ENCODE measurements around the gene KRT38.

The KRT38 gene

GRCh38 chr17:41474863-41475262, 34.1 kb upstream of the KRT38 start:
- H3K27ac ChIP-seq: no peak overlapping the region
- H3K36me3 ChIP-seq (ENCODE audit: control insufficient read depth, insufficient read depth, low read length): no peaks in the 10 kb centered on the region
- H3K79me2 ChIP-seq: no peaks in the 10 kb centered on the region
- H2AFZ ChIP-seq: no peak overlapping the region
- H3K4me1 ChIP-seq: no peaks in the 10 kb centered on the region
- H3K4me3 ChIP-seq (ENCODE audit: low read depth, low read length): no peak overlapping the region
- no peak overlapping the region for H3K9ac ChIP-seq
- TF ChIP-seq CTCF (IDR thresholded peaks at IDR 0.05): no peak
- H3K4me2 ChIP-seq (ENCODE audit: low read length): no peak overlapping the region
- no peaks in the 10 kb centered on the region for H3K27me3 ChIP-seq (ENCODE audit: control insufficient read depth, insufficient read depth, low read length)
- H3K9me3 ChIP-seq (ENCODE audit: control insufficient read depth, low read length): no peaks in the 10 kb centered on the region

- no peaks in the 10 kb centered on the region for H3K79me2 ChIP-seq
- no peaks in the 10 kb centered on the region for H3K4me1 ChIP-seq
- no peak for TF ChIP-seq CTCF (IDR thresholded peaks at IDR 0.05)
- H3K36me3 ChIP-seq (ENCODE audit: control insufficient read depth, insufficient read depth, low read length): no peaks in the 10 kb centered on the region
- H3K27ac ChIP-seq: no peak overlapping the region
- H2AFZ ChIP-seq: no peak overlapping the region
- no peak overlapping the region for H3K4me3 ChIP-seq (ENCODE audit: low read depth, low read length)
- no peaks in the 10 kb centered on the region for H3K27me3 ChIP-seq (ENCODE audit: control insufficient read depth, insufficient read depth, low read length)
- H3K9ac ChIP-seq: no peak overlapping the region
- H3K4me2 ChIP-seq (ENCODE audit: low read length): no peak overlapping the region
- no peaks in the 10 kb centered on the region for H3K9me3 ChIP-seq (ENCODE audit: control insufficient read depth, low read length)
Measured at GRCh38 chr17:41468346-41468745, 27.6 kb upstream of the KRT38 start.

- Histone ChIP-seq H3K9ac (no peak overlapping the region), H3K4me1 (no peaks in the 10 kb centered on the region), H3K4me3 (ENCODE audit: low read depth, low read length) (no peak overlapping the region), H3K36me3 (ENCODE audit: control insufficient read depth, insufficient read depth, low read length) (no peaks in the 10 kb centered on the region), H3K4me2 (ENCODE audit: low read length) (no peak overlapping the region), H3K79me2 (no peaks in the 10 kb centered on the region), H2AFZ (no peak overlapping the region), H3K27ac (no peak overlapping the region), H3K27me3 (ENCODE audit: control insufficient read depth, insufficient read depth, low read length) (no peaks in the 10 kb centered on the region), H3K9me3 (ENCODE audit: control insufficient read depth, low read length) (no peaks in the 10 kb centered on the region)
- no peak for TF ChIP-seq CTCF (IDR thresholded peaks at IDR 0.05)
Measured at GRCh38 chr17:41467561-41467960, 26.8 kb upstream of the KRT38 start.

- Histone ChIP-seq H2AFZ (no peak within 1 kb of the TSS), H3K36me3 (ENCODE audit: control insufficient read depth, insufficient read depth, low read length) (no peaks in the 10 kb centered on the region), H3K9ac (no peak within 1 kb of the TSS), H3K4me3 (ENCODE audit: low read depth, low read length) (no peak within 1 kb of the TSS), H3K4me2 (ENCODE audit: low read length) (no peak within 1 kb of the TSS), H3K27ac (no peak within 1 kb of the TSS), H3K27me3 (ENCODE audit: control insufficient read depth, insufficient read depth, low read length) (no peaks in the 10 kb centered on the region), H3K79me2 (no peaks in the 10 kb centered on the region), H3K9me3 (ENCODE audit: control insufficient read depth, low read length) (no peaks in the 10 kb centered on the region), H3K4me1 (no peaks in the 10 kb centered on the region)
- no peak for TF ChIP-seq CTCF (IDR thresholded peaks at IDR 0.05)
Measured at GRCh38 chr17:41466988-41467387, 26.2 kb upstream of the KRT38 start, which contains the start of gene KRT32. KRT32 (minus strand) TSS chr17:41467386; CDS start chr17:41467325, 61 bp downstream.

- H2AFZ ChIP-seq: no peak overlapping the region
- H3K79me2 ChIP-seq: no peaks in the 10 kb centered on the region
- no peaks in the 10 kb centered on the region for H3K27me3 ChIP-seq (ENCODE audit: control insufficient read depth, insufficient read depth, low read length)
- no peak for TF ChIP-seq CTCF (IDR thresholded peaks at IDR 0.05)
- H3K4me3 ChIP-seq (ENCODE audit: low read depth, low read length): no peak overlapping the region
- no peaks in the 10 kb centered on the region for H3K9me3 ChIP-seq (ENCODE audit: control insufficient read depth, low read length)
- no peak overlapping the region for H3K9ac ChIP-seq
- no peaks in the 10 kb centered on the region for H3K36me3 ChIP-seq (ENCODE audit: control insufficient read depth, insufficient read depth, low read length)
- no peak overlapping the region for H3K4me2 ChIP-seq (ENCODE audit: low read length)
- no peaks in the 10 kb centered on the region for H3K4me1 ChIP-seq
- H3K27ac ChIP-seq: no peak overlapping the region
Measured at GRCh38 chr17:41464682-41465081, 23.9 kb upstream of the KRT38 start.
